H54 (cell line): ENCODE results near the gene B4GALT5.
A peak's percentile ranks its signal among the peaks of the same experiment; 100 is the strongest.

Source experiments
- DNase-seq: peaks from one replicate; pipeline ENCODE4 v3.0.0; 2011; ENCODE audit warnings: low spot score, mixed read lengths; ENCODE audit not compliant: insufficient read length
- FAIRE-seq: peaks from 3 replicates; lab custom pipeline; 2011; peaks lifted over from hg19 to GRCh38; lab: Jason Lieb, UNC
- POLR2A ChIP-seq: IDR thresholded peaks from 2 replicates; pipeline ENCODE4 v1.6.1; 2011; ENCODE audit warnings: low read depth, mild to moderate bottlenecking, low read length

Gene B4GALT5

DNA sequence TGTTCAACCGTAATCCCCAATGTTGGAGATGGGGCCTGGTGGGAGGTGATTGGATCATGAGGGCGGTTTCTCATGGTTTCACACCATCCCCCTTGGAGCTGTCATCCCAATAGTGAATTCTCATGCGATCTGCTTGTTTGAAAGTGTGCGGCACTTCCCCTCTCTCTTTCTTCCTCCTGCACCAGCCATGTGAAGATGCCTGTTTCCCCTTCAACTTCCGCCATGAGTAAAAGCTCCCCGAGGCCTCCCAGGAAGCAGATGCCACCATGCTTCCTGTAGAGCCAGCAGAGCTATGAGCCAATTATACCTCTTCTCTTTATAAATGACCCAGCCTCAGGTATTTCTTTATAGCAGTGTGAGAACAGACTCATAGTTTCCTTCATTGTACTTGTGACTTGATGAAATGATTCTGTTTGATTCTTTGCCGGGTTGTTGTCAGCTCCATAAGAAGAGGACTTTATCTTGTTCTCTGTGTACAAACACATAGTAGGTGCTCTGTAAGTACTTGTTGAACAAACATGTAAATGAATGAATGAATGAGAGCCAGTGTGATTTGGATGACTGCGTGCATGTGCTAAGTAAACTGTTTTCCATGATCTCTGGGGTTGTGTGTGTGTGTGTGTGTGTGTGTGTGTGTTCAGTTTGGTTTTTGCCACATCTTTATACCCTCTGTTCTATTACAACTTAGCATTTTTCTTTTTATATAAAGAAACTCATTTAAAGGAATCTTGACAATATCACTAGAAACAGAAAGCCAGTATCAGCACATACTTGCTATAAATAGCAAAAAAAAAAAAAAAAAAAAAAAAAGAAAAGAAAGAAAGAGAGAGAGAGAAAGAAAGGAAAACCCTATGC, 123.3 kb downstream of the B4GALT5 start:
- FAIRE-seq (no peak), DNase-seq (no peak)
- no peak for TF ChIP-seq POLR2A

GRCh38 chr20:49589747-49590146, 123.9 kb downstream of the B4GALT5 start:
- TF ChIP-seq POLR2A = no peak
- FAIRE-seq = no peak
- no peak for DNase-seq

- FAIRE-seq = no peak
- DNase-seq = no peak
- no peak for TF ChIP-seq POLR2A
Measured at GRCh38 chr20:49587111-49587570, 126.5 kb downstream of the B4GALT5 start.

DNA sequence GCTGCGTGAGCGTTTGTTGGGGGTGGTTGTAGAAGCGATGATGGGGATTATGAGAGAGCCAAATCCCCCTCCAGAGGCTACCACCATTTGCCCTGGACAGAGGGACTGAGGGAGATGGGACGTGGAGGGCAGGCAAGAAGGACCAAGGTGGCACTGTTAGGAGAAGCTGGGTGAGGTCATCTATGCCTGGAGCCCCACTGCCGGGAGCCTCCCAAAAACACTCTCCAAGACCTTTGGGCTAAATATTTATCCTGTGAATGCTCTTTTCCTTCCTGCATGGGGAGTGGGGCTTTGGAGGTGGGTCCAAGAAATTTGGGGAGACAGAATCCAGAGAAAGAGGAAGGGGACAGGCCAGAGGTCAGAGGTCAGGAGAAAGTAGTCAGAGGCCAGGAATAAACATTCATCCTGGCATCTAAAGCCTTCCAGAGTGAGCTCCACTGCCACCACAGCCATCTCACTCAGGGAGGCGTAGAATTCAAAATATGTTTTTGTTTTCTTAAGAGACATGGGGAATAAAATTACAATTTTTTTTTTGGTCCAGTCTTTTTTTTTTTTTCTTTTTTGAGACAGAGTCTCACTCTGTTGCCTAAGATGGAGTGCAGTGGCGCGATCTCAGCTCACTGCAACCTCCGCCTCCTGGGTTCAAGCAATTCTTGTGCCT, 128.0 kb downstream of the B4GALT5 start:
- no peak for TF ChIP-seq POLR2A
- FAIRE-seq (no peak), DNase-seq (no peak)

- no peak for FAIRE-seq
- TF ChIP-seq POLR2A = no peak
- no peak for DNase-seq
Measured at GRCh38 chr20:49584418-49585382, 129.0 kb downstream of the B4GALT5 start.

GRCh38 chr20:49583669-49584417, 129.8 kb downstream of the B4GALT5 start:
- DNase-seq = peak; percentile 35
- TF ChIP-seq POLR2A = no peak
- FAIRE-seq = no peak

DNA sequence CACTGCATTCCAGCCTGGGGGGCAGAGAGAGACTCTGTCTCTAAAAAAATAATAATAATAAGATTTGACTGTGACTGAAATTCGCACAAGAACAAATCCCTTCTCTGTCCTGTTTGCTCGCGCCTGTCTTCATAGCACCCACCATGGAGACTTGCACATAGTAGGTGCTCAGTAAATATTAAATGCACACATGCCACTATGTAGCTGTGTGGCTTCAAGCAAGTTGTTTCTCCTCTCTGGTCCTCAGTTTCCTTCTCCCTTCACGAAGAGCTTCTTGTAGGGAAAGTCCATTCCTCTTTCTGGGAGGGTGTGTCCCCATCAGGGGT, 130.4 kb downstream of the B4GALT5 start:
- DNase-seq (no peak), FAIRE-seq (no peak)
- TF ChIP-seq POLR2A = no peak
